Lower lobe of right lung (tissue), 2 donors: ENCODE measurements around the gene GPATCH3. TPM values are rescaled to one million over a fixed set of nuclear protein-coding genes. Genes with fewer than 3 reads are reported as not detected.
A peak's percentile ranks its signal among the peaks of the same experiment; 100 is the strongest.

Source experiments
- ATAC-seq, 2 donors: fragments of 200-7000 bp; cut with Tn5 transposase; one replicate each; pipeline ENCODE4 v1.9.1; 2020 to 2022; ENCODE audit warnings: mild to moderate bottlenecking in 2 of 2, moderate library complexity in 2 of 2
- DNase-seq: peaks from one replicate; pipeline ENCODE4 v3.0.0-alpha.2; 2020
- H3K27ac ChIP-seq: fragments of 200-600 bp; one replicate; pipeline ENCODE4 v1.8.0; 2022
- H3K27me3 ChIP-seq: fragments of 200-600 bp; one replicate; pipeline ENCODE4 v1.8.0; 2022; ENCODE audit warnings: low read depth
- H3K36me3 ChIP-seq: fragments of 200-600 bp; one replicate; pipeline ENCODE4 v1.8.0; 2022; ENCODE audit warnings: mild to moderate bottlenecking
- H3K4me1 ChIP-seq: fragments of 200-600 bp; one replicate; pipeline ENCODE4 v1.8.0; 2022
- H3K4me3 ChIP-seq: fragments of 200-600 bp; one replicate; pipeline ENCODE4 v1.8.0; 2022; ENCODE audit warnings: mild to moderate bottlenecking
- H3K9me3 ChIP-seq: fragments of 200-600 bp; one replicate; pipeline ENCODE4 v1.8.0; 2022
- CTCF ChIP-seq: fragments of 200-600 bp; IDR thresholded peaks from one replicate; pipeline ENCODE4 v1.8.0; 2022; ENCODE audit warnings: antibody characterized with exemption, mild to moderate bottlenecking
- intact Hi-C: fragments of 100-400 bp; cut with DNase I; formaldehyde crosslinking; loops from one replicate; pipeline ENCODE4 v1.11.0; 2022
- total RNA-seq: library from RNA; stranded (reverse); fragmentation: NEBNext Ultra II Directional; extraction: Animal tissue kit (Norgen Biotek cat#: 25700); gene quantifications from one replicate; pipeline ENCODE4 v1.2.1, GENCODE V29; 2021
- donor health status: DM: no; HTN: yes; CAD: no; lungs with severe emphysema.

The GPATCH3 gene
- total RNA-seq, 1 donor from 2014 or later, result 16.1 TPM

DNA sequence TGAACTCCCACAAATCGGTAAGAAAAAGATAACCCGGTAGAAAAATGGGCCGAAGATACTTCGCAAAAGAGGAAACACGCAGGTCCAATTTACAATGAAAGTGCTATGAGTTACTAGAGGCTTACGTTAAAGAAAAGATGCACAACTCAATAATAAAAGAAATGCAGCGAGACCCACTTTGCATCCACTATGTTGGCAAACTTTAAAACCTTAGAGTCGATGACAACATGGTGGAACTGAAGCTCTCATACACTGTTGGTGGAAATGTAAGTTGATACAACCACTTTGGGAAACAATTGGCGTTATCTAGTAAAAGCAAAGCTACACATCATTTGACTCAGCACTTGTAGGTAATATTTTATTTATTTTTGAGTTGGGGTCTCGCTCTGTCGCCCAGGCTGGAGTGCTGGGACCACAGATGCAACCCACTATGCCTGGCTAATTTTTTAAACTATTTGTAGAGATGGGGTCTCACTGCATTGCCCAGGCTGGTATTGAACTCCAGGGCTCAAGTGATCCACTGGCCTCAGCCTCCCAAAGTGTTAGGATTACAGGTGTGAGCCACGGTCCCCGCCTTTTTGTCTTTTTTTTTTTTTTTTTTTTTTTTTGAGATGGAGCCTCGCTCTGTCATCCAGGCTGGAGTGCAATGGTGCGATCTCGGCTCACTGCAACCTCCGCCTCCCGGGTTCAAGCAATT, 696 bp upstream of the GPATCH3 start:
- Histone ChIP-seq H3K4me1 (peaks cover 23% of the 10 kb centered on the region), H3K9me3 (no peaks in the 10 kb centered on the region), H3K4me3 (peak overlapping the region; percentile 99), H3K27me3 (no peaks in the 10 kb centered on the region), H3K27ac (peak overlapping the region; percentile 89), H3K36me3 (peaks cover 25% of the 10 kb centered on the region)
- intact Hi-C loops, result no loop called here
- DNase-seq (no peak), ATAC-seq (no peak)
- no peak for TF ChIP-seq CTCF

DNA sequence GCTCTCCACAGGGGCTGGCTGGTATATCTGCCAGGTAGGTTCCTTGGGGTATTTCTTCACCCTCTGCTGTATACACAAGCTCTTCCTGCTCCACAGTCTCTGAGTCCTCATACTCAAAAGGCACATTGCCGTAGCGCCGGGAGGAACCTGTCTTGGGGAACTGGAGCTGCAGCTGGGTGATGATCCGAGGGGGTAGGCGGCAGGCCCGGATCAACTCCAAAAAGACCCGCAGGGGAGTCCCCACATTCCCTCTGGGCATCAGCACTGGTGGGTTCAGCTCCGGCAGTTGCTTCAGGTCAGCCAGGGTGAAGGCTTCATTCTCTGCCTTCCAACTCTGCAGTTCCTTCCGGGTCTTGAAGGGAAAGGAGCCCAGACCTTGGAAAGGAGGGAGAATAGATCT, 2.9 kb downstream of the GPATCH3 start:
- no peak overlapping the region for H3K4me3 ChIP-seq
- no peaks in the 10 kb centered on the region for H3K9me3 ChIP-seq
- peaks cover 61% of the 10 kb centered on the region for H3K36me3 ChIP-seq
- H3K27ac ChIP-seq, result no peak overlapping the region
- intact Hi-C loops, result no loop called here
- DNase-seq (no peak), ATAC-seq (no peak)
- H3K27me3 ChIP-seq, result no peaks in the 10 kb centered on the region
- no peak for TF ChIP-seq CTCF
- H3K4me1 ChIP-seq, result peaks cover 23% of the 10 kb centered on the region

DNA sequence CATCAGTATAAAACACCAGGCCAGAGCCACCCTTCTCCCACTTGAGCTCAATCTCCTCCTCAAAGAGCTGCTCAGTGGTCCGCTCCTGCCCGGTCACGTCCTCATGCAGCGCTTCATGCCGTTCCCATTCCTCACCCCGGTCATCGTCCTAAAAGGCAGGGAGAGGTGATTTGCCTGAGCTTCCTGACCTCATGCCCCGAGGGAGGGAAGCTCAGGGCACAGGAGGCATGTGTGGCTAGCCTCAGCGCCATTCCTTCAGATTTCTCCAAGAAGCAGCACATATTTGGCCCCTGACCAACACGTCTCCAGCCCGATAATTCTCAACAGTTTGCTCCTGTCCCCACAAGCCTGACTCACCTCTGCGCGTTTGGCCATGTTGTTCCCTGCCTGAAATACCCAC, 6.0 kb downstream of the GPATCH3 start:
- intact Hi-C loops, result no loop called here
- DNase-seq (no peak), ATAC-seq (no peak)
- peaks cover 68% of the 10 kb centered on the region for H3K36me3 ChIP-seq
- no peak for TF ChIP-seq CTCF
- H3K4me1 ChIP-seq, result peaks cover 23% of the 10 kb centered on the region
- H3K27me3 ChIP-seq, result no peaks in the 10 kb centered on the region
- H3K9me3 ChIP-seq, result no peaks in the 10 kb centered on the region
- no peak overlapping the region for H3K4me3 ChIP-seq
- no peak overlapping the region for H3K27ac ChIP-seq

GRCh38 chr1:26890467-26890796, 9.8 kb downstream of the GPATCH3 start:
- intact Hi-C loops, result no loop called here
- no peak for DNase-seq

GRCh38 chr1:26889551-26890466, 10.5 kb downstream of the GPATCH3 start, which contains the start of gene GPN2:
Gene GPN2 (minus strand): TSS chr1:26890283. CDS start chr1:26890096, 187 bp downstream.
- H3K4me3 ChIP-seq, result peak within 1 kb of the TSS; percentile 85
- no peak for TF ChIP-seq CTCF
- DNase-seq (peak; percentile 88), ATAC-seq (peak; percentile 94 to 98)
- H3K9me3 ChIP-seq, result no peaks in the 10 kb centered on the region
- H3K4me1 ChIP-seq, result peaks cover 21% of the 10 kb centered on the region
- H3K27ac ChIP-seq, result peak within 1 kb of the TSS; percentile 89
- peaks cover 73% of the 10 kb centered on the region for H3K36me3 ChIP-seq
- intact Hi-C loops, result no loop called here
- no peaks in the 10 kb centered on the region for H3K27me3 ChIP-seq

More at GRCh38 chr1:26890467-26890796, 9.8 kb downstream of the GPATCH3 start:
- TF ChIP-seq CTCF, result no peak
- ATAC-seq, result peak; percentile 47 to 61
- Histone ChIP-seq H3K27ac (peak overlapping the region; percentile 89), H3K36me3 (peaks cover 73% of the 10 kb centered on the region), H3K4me3 (peak overlapping the region; percentile 85), H3K27me3 (no peaks in the 10 kb centered on the region), H3K9me3 (no peaks in the 10 kb centered on the region), H3K4me1 (peaks cover 21% of the 10 kb centered on the region)
